ENCODE measurements around the gene HLA-E.

GRCh38 chr6:30463651-30464618 is 25.4 kb upstream of the HLA-E start:
- TF ChIP-seq CTCF (IDR thresholded peaks at IDR 0.05) (no peak), POLR2A (IDR thresholded peaks at IDR 0.05) (no peak)
